Measurements from ENCODE around the gene RAB39B.
A peak's percentile ranks its signal among the peaks of the same experiment; 100 is the strongest.
"Not testable (repeated sequence)": the region's sequence is repeated elsewhere in the genome, so short reads cannot be mapped to it uniquely, and the experiment has no call there.

RAB39B gene, protein sequence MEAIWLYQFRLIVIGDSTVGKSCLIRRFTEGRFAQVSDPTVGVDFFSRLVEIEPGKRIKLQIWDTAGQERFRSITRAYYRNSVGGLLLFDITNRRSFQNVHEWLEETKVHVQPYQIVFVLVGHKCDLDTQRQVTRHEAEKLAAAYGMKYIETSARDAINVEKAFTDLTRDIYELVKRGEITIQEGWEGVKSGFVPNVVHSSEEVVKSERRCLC

DNA sequence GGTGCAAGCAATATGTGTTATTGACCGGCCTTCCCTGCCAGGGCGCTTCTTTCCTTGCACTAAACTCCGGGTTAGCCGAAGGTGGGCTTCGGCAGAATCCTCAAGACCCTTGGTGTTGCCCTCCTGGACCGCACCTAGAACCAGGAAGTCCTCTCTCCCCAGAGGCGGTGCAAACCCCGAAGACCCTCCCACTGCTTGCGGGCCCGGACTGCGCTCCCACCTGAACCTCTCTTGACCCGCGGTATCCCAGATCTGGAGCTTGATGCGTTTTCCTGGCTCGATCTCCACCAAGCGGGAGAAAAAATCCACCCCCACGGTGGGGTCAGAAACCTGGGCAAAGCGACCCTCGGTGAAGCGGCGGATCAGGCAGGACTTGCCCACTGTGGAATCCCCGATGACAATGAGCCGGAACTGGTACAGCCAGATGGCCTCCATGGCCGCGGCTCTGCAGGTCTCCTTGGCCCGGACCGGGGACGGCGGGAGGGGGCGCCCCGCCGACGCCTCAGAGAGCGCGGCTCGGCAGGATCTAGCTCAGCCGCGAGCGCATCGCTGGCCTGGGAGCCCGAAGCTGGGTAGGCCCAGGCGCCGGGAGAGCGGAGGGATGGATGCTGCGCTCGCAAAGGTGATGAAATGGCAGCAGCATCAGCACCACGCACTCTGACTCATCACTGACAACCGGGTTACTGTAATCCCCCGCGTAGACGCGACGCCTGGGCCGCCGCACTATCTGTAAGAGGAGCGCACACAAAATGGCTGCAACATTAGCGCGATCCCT is at the start of gene RAB39B:
Gene RAB39B, minus strand, starts transcription at position 638 of the 775 bp plus-strand sequence. Its CDS starts 203 bp downstream, at position 435.
- DNase-seq (ENCODE audit: low spot score): peak; percentile 77

- no peak for DNase-seq (ENCODE audit: low spot score)
Measured at GRCh38 chrX:155313766-155314165, 49.5 kb upstream of the RAB39B start.

- no peak for DNase-seq (ENCODE audit: low spot score)
Measured at GRCh38 chrX:155293771-155294170, 29.5 kb upstream of the RAB39B start.

GRCh38 chrX:155279873-155280272 is 15.6 kb upstream of the RAB39B start:
- no peak for DNase-seq (ENCODE audit: low spot score)

DNA sequence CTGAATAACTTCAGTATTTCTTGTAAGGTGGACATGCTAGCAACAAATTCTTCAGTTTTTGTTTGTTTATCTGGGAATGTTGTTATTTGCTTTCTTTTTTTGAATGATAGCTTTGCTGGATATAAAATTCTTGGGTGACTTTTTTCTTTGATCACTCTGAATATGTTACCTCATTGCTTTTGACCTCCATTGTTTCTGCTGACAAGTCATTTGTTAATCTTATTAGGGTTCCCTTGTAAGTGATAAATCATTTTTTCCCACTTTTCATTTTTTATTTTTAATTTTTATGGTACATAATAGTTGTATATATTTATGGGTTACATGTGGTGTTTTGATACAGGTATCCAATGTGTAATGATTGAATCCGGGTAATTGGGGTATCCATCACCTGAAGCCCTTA is 6.7 kb upstream of the RAB39B start:
- no peak for DNase-seq (ENCODE audit: low spot score)

GRCh38 chrX:155267995-155268394 is 3.7 kb upstream of the RAB39B start:
- DNase-seq (ENCODE audit: low spot score): not testable (repeated sequence)

DNA sequence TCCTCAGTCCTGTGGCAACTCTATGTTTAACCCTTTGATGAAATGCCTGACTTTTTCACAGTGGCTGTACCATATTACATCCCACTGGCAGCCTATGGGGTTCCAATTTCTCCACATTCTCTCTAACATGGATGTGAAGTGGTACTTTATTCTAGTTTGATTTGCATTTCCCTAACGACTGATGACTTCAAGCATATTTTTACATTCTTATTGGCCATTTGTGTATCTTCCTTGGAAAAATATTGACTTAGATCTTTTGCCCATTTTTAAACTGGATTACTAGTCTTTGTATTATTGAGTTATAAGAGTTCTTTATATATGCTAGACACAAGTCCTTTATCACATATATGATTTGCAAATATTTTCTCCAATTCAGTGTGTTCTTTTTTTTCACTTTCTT is 2.1 kb upstream of the RAB39B start:
- no peak for DNase-seq (ENCODE audit: low spot score)

DNA sequence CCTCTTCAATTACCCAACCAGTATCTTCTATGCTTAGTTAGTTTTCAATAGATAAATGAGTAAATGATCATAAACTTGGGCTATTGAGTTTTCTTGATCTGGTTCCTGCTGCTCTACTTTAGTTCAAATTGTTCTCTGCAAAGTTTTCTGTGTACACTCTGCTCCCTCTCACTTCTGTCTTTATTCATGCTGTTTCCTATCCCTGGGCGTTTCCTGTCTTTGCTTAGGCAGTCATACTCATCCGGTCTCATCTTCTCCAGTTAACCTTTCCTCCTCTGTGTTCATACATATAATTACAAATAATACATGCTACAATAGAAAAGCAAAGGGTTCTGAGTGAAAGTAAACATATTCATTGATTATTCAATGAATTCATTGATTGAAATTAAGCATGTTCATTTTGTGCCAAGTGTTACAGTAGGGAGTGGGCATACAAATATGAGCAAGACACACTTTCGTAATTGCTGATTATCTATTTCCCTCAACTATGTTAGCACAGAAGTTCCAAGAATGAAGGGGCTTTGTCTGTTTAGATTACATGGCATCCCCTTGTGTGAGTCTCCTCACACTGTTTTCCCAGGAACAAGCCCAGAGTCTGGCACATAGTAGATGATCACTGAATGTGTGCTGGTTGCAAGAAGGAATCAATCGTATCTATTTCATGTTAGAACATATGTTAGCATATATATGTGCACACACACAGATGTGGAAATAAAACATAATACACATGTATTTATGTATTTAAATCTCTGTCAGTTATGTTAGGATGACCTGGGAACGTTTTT is 1.1 kb downstream of the RAB39B start:
- no peak for DNase-seq (ENCODE audit: low spot score)

DNA sequence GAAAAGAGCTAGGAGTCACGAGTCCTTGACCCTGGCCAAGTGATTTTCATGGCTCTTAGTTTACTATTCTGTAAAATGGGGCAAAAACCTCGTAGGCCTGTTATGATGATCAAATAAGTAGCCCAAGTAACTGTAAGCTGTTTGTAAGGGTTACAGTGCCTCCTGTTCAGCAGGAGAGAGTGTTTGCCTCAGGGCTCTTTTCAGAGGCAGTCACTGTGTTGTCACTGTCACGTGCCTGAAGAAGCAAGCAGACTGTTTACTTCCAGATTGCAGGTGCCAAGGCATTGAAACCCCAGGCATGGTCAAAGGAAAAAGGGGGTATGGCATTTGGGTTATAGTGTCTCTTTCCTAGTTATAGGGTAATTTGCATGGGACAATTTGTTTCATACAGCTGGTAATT is 4.5 kb downstream of the RAB39B start:
- no peak for DNase-seq (ENCODE audit: low spot score)

DNA sequence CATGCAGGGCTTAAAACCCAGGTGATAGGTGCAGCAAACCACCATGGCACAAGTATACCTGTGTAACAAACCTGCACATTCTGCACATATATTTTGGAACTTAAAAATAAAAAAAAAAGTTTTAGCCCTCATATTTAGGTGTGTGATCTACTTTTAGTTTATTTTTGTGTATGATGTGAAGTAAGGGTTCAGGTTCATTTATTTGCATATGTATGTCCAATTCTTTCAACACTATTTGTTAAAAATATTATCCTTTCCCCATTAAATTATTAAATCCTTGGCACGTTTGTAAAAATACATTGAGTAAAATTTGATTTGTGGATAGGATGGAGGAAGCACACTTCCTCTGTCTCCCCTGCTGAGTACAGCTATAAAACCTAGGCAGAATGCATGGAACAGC is 12.9 kb downstream of the RAB39B start:
- no peak for DNase-seq (ENCODE audit: low spot score)

GRCh38 chrX:155247497-155247896 is 16.8 kb downstream of the RAB39B start:
- no peak for DNase-seq (ENCODE audit: low spot score)

GRCh38 chrX:155246748-155247147 is 17.5 kb downstream of the RAB39B start:
- no peak for DNase-seq (ENCODE audit: low spot score)

- DNase-seq (ENCODE audit: low spot score): no peak
Measured at GRCh38 chrX:155242300-155242699, 22.0 kb downstream of the RAB39B start.

- no peak for DNase-seq (ENCODE audit: low spot score)
Measured at GRCh38 chrX:155237719-155238118, 26.6 kb downstream of the RAB39B start.

- DNase-seq (ENCODE audit: low spot score): no peak
Measured at GRCh38 chrX:155235891-155236290, 28.4 kb downstream of the RAB39B start.

GRCh38 chrX:155231163-155231562 is 33.1 kb downstream of the RAB39B start:
- DNase-seq (ENCODE audit: low spot score): no peak

- no peak for DNase-seq (ENCODE audit: low spot score)
Measured at GRCh38 chrX:155225774-155226173, 38.5 kb downstream of the RAB39B start.

GRCh38 chrX:155223746-155224145 is 40.5 kb downstream of the RAB39B start:
- DNase-seq (ENCODE audit: low spot score): not testable (repeated sequence)

- no peak for DNase-seq (ENCODE audit: low spot score)
Measured at GRCh38 chrX:155221351-155221750, 42.9 kb downstream of the RAB39B start.

- DNase-seq (ENCODE audit: low spot score): no peak
Measured at GRCh38 chrX:155218777-155219176, 45.5 kb downstream of the RAB39B start.

DNA sequence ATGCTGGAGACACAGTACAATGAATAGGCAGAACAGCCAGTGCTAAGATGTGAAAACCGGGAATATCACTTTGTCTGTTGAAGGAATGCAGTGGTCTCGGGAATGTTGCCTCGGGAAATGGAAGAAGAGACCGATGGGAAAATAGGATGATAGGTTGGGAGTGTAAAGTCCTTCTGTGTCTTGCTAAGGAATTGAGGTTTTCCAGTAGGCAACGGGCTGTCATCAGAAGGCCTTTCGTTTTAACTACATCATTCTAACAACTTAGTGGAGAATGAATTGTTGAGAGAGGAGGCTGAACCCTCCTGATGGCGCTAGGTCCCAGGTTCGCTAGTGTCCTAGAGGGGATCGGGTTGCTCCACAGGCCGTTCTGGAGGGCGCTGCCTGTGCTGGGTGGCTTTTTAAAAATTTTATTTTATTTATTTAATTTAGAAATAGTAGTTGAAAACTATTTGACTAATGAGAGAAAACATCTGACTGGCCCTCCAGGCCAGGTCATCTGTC is 47.3 kb downstream of the RAB39B start:
- DNase-seq (ENCODE audit: low spot score): no peak

GRCh38 chrX:155216179-155216939 is 47.9 kb downstream of the RAB39B start, which contains the start of gene VBP1:
Gene VBP1, plus strand, starts transcription at chrX:155216460. Its CDS starts 23 bp downstream, at chrX:155216483.
- peak; percentile 90 for DNase-seq (ENCODE audit: low spot score)
